Smooth muscle cell (in vitro differentiated cells): ENCODE data around the gene DISC1. TPM values are rescaled to one million over a fixed set of nuclear protein-coding genes. Genes with fewer than 3 reads are reported as not detected.

Source experiments
- DNase-seq: peaks from one replicate; lab custom pipeline; 2025; ENCODE audit not compliant: unreplicated experiment; lab: John Stamatoyannopoulos, UW
- H2AFZ ChIP-seq: fragments of 200-600 bp; sonication (generic); 2 replicates; pipeline ENCODE4 v1.6.0; 2016; ENCODE audit warnings: antibody characterized with exemption, low read depth, mild to moderate bottlenecking
- H3F3A ChIP-seq: fragments of 200-600 bp; sonication (generic); 2 replicates; pipeline ENCODE4 v1.6.0; 2017; ENCODE audit warnings: antibody characterized with exemption, low read depth
- H3K27ac ChIP-seq: fragments of 200-600 bp; sonication (generic); 2 replicates; pipeline ENCODE4 v1.5.1; 2016; ENCODE audit warnings: low read depth, mild to moderate bottlenecking
- H3K27me3 ChIP-seq: fragments of 200-600 bp; sonication (generic); 2 replicates; pipeline ENCODE4 v1.6.1; 2016; ENCODE audit warnings: low read depth, mild to moderate bottlenecking
- H3K36me3 ChIP-seq: fragments of 200-600 bp; sonication (generic); 2 replicates; pipeline ENCODE4 v1.5.1; 2016; ENCODE audit warnings: low read depth
- H3K4me1 ChIP-seq: fragments of 200-600 bp; sonication (generic); 2 replicates; pipeline ENCODE4 v1.5.1; 2016; ENCODE audit warnings: low read depth
- H3K4me2 ChIP-seq: fragments of 200-600 bp; sonication (generic); 2 replicates; pipeline ENCODE4 v1.6.0; 2016; ENCODE audit warnings: mild to moderate bottlenecking
- H3K4me3 ChIP-seq: fragments of 200-600 bp; sonication (generic); 2 replicates; pipeline ENCODE4 v1.5.1; 2016; ENCODE audit warnings: mild to moderate bottlenecking
- H3K79me2 ChIP-seq: fragments of 200-600 bp; sonication (generic); 2 replicates; pipeline ENCODE4 v1.6.0; 2016; ENCODE audit warnings: low read depth, mild to moderate bottlenecking
- H3K9ac ChIP-seq: fragments of 200-600 bp; sonication (generic); 2 replicates; pipeline ENCODE4 v1.6.0; 2016; ENCODE audit warnings: low read depth
- H3K9me3 ChIP-seq: fragments of 200-600 bp; sonication (generic); replicated peaks from 2 replicates; pipeline ENCODE4 v1.5.1; 2016; ENCODE audit warnings: low read depth
- H4K20me1 ChIP-seq: fragments of 200-600 bp; sonication (generic); 2 replicates; pipeline ENCODE4 v1.6.0; 2016; ENCODE audit warnings: low read depth
- CTCF ChIP-seq: fragments of 200-600 bp; sonication (generic); IDR thresholded peaks from 2 replicates; pipeline ENCODE4 v1.5.1; 2017; ENCODE audit warnings: borderline replicate concordance, mild to moderate bottlenecking, antibody characterized with exemption; ENCODE audit not compliant: insufficient read depth, poor library complexity, severe bottlenecking
- WGBS: methylation state at CpG from one replicate; pipeline ENCODE4 v1.1.7; 2016; ENCODE audit warnings: low lambda C conversion rate; 5-methylcytosine and 5-hydroxymethylcytosine counted together
- polyA plus RNA-seq: library from polyadenylated mRNA; unstranded; fragments of >200 nt; fragmentation: Nextera tagmentation; extraction: Ambion mirVana; gene quantifications from 2 replicates; pipeline ENCODE4 v1.2.1, GENCODE V29; 2016
- total RNA-seq: library from RNA; depleted of rRNA; stranded (reverse); fragments of >200 nt; gene quantifications from 2 replicates; pipeline ENCODE4 v1.2.3, GENCODE V29; 2014

DISC1 gene
- total and polyA plus RNA-seq, 2 experiments from 2014 or later, result 0.89 to 4.3 TPM

GRCh38 chr1:231935856-231936255, 309.3 kb downstream of the DISC1 start:
- Histone ChIP-seq H3K4me3 (no peak overlapping the region), H3K4me1 (peaks cover 14% of the 10 kb centered on the region), H3K4me2 (no peak overlapping the region), H3K36me3 (no peaks in the 10 kb centered on the region), H2AFZ (no peak overlapping the region), H3K27ac (no peak overlapping the region), H3K79me2 (no peaks in the 10 kb centered on the region), H4K20me1 (no peaks in the 10 kb centered on the region), H3K9ac (no peak overlapping the region), H3F3A (peaks cover 5% of the 10 kb centered on the region), H3K27me3 (no peaks in the 10 kb centered on the region), H3K9me3 (no peaks in the 10 kb centered on the region)
- DNase-seq, result no peak
- TF ChIP-seq CTCF, result no peak
- WGBS, result 89% methylated on average over 7 of the region's 7 CpGs

GRCh38 chr1:231936983-231937775, 310.6 kb downstream of the DISC1 start:
- Histone ChIP-seq H3K4me3 (no peak overlapping the region), H3F3A (peaks cover 5% of the 10 kb centered on the region), H3K4me2 (peak overlapping the region; percentile 30), H3K36me3 (no peaks in the 10 kb centered on the region), H3K27ac (no peak overlapping the region), H3K9me3 (no peaks in the 10 kb centered on the region), H3K9ac (no peak overlapping the region), H3K4me1 (peaks cover 14% of the 10 kb centered on the region), H4K20me1 (no peaks in the 10 kb centered on the region), H2AFZ (no peak overlapping the region), H3K79me2 (no peaks in the 10 kb centered on the region), H3K27me3 (no peaks in the 10 kb centered on the region)
- WGBS, result 34% methylated on average over 9 of the region's 9 CpGs
- DNase-seq, result no peak
- no peak for TF ChIP-seq CTCF

GRCh38 chr1:231938211-231938610, 311.6 kb downstream of the DISC1 start:
- Histone ChIP-seq H4K20me1 (no peaks in the 10 kb centered on the region), H3F3A (peaks cover 11% of the 10 kb centered on the region), H3K27ac (no peak overlapping the region), H3K79me2 (no peaks in the 10 kb centered on the region), H3K27me3 (no peaks in the 10 kb centered on the region), H3K9ac (no peak overlapping the region), H3K4me2 (no peak overlapping the region), H3K36me3 (no peaks in the 10 kb centered on the region), H3K4me1 (peaks cover 14% of the 10 kb centered on the region), H3K4me3 (no peak overlapping the region), H3K9me3 (no peaks in the 10 kb centered on the region), H2AFZ (no peak overlapping the region)
- 92% methylated on average over 2 of the region's 2 CpGs for WGBS
- TF ChIP-seq CTCF, result no peak
- DNase-seq, result no peak

- no peaks in the 10 kb centered on the region for H3K9me3 ChIP-seq
- DNase-seq, result no peak
These were observed 312.1 kb downstream of the DISC1 start for GRCh38 chr1:231938711-231939110.

More at GRCh38 chr1:231938711-231939110, 312.1 kb downstream of the DISC1 start:
- Histone ChIP-seq H3K4me1 (peaks cover 14% of the 10 kb centered on the region), H3K4me3 (no peak overlapping the region), H3F3A (peaks cover 11% of the 10 kb centered on the region), H4K20me1 (no peaks in the 10 kb centered on the region), H3K27me3 (no peaks in the 10 kb centered on the region), H3K4me2 (no peak overlapping the region), H3K79me2 (no peaks in the 10 kb centered on the region), H3K36me3 (no peaks in the 10 kb centered on the region), H3K27ac (no peak overlapping the region), H3K9ac (no peak overlapping the region), H2AFZ (no peak overlapping the region)
- no peak for TF ChIP-seq CTCF
- 60% methylated on average over 6 of the region's 6 CpGs for WGBS
